Measurements from ENCODE around the gene NTRK1. TPM values are rescaled to one million over a fixed set of nuclear protein-coding genes. Genes with fewer than 3 reads are reported as not detected.

Gene NTRK1
- total RNA-seq, 1 experiment from 2014 or later = 0.24 TPM

DNA sequence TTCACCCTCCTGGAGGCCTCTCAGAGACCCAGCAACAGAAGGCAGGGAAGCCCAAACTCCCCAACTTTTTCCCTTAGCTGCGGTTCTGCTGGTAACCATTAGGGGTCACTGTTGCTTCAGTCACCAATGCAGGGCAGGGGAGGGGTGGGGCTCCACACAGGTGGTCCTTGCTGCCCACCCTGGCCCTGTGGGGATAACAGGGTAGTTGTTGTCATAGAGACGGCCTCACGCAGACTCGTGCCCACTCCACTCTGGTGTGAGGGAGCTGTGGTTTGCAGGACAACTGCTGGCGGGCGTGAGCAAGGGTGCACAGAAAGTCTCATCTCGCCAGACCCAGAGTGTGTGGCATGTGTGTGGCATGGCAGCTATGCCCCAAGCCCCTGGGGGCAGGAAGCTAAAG lies 21.7 kb upstream of the NTRK1 start:
- H3K56ac ChIP-seq (ENCODE audit: insufficient read length, low read depth, low read length) = no peak overlapping the region
- H3K4me2 ChIP-seq (ENCODE audit: insufficient read depth, insufficient read length, low read length) = no peak overlapping the region
- peaks cover 6 to 16% of the 10 kb centered on the region in 2 experiments for H3K4me1 Mint-ChIP-seq
- no peak overlapping the region for H3K14ac ChIP-seq (ENCODE audit: insufficient read depth, low read length)
- no peak overlapping the region for H2BK5ac ChIP-seq (ENCODE audit: insufficient read length, low read length)
- no peak overlapping the region for H2BK15ac ChIP-seq (ENCODE audit: low read depth, low read length)
- no peak overlapping the region for H3K4me3 Mint-ChIP-seq
- H3K9ac ChIP-seq (ENCODE audit: extremely low read depth, insufficient read length, low read length) = no peak overlapping the region
- no peak overlapping the region for H3K27ac ChIP-seq (ENCODE audit: insufficient read length, low read depth, low read length)
- H3K27me3 Mint-ChIP-seq (ENCODE audit: low read depth) = peaks cover 86% of the 10 kb centered on the region
- H3K4ac ChIP-seq (ENCODE audit: low read depth, low read length) = no peak overlapping the region
- no peak overlapping the region for H2BK120ac ChIP-seq (ENCODE audit: low read depth, low read length, poor library complexity, severe bottlenecking)
- no peak overlapping the region for H3T11ph ChIP-seq (ENCODE audit: low read length)
- H3K27me3 ChIP-seq (ENCODE audit: insufficient read depth, low read length) = peaks cover 14% of the 10 kb centered on the region; the same call in 1 of the 2 replicates
- H3K36me3 Mint-ChIP-seq (ENCODE audit: insufficient read depth in 1 of 3, low read depth in 3 of 3) = no peaks in the 10 kb centered on the region
- no peak overlapping the region for H4K8ac ChIP-seq (replicated peaks; ENCODE audit: insufficient read length, low read depth, low read length)
- H3K79me1 ChIP-seq (ENCODE audit: insufficient read depth, low read depth, low read length, poor library complexity, severe bottlenecking) = no peaks in the 10 kb centered on the region
- no peak overlapping the region for H2AK5ac ChIP-seq (ENCODE audit: insufficient read length, low read length)
- H2AFZ ChIP-seq (ENCODE audit: low read length) = no peak overlapping the region
- peaks cover 2% of the 10 kb centered on the region for H3K23me2 ChIP-seq (ENCODE audit: insufficient read length, low read depth, low read length, poor library complexity, severe bottlenecking)
- no peaks in the 10 kb centered on the region for H4K20me1 ChIP-seq (ENCODE audit: control insufficient read depth, insufficient read depth, insufficient read length)
- H3K79me2 ChIP-seq (ENCODE audit: insufficient read depth, low read length) = no peaks in the 10 kb centered on the region
- H2BK20ac ChIP-seq (ENCODE audit: low read depth, low read length, poor library complexity, severe bottlenecking) = no peak overlapping the region
- no CpG with 5 or more reads among the region's 7 CpGs for WGBS (ENCODE audit: extremely low coverage, insufficient read length, low lambda C conversion rate)
- no peak overlapping the region for H3K18ac ChIP-seq (ENCODE audit: insufficient read length, low read depth, low read length)
- peak; percentile 66 for DNase-seq
- H3K9me3 Mint-ChIP-seq = no peaks in the 10 kb centered on the region; a peak in 1 of 5 replicates
- no peak overlapping the region for H4K91ac ChIP-seq (ENCODE audit: insufficient read length, low read depth, low read length)
- no peaks in the 10 kb centered on the region for H3K4me1 ChIP-seq (ENCODE audit: insufficient read depth, low read length)
- H3K27ac Mint-ChIP-seq = no peak overlapping the region
- TF ChIP-seq, protein P1, sequence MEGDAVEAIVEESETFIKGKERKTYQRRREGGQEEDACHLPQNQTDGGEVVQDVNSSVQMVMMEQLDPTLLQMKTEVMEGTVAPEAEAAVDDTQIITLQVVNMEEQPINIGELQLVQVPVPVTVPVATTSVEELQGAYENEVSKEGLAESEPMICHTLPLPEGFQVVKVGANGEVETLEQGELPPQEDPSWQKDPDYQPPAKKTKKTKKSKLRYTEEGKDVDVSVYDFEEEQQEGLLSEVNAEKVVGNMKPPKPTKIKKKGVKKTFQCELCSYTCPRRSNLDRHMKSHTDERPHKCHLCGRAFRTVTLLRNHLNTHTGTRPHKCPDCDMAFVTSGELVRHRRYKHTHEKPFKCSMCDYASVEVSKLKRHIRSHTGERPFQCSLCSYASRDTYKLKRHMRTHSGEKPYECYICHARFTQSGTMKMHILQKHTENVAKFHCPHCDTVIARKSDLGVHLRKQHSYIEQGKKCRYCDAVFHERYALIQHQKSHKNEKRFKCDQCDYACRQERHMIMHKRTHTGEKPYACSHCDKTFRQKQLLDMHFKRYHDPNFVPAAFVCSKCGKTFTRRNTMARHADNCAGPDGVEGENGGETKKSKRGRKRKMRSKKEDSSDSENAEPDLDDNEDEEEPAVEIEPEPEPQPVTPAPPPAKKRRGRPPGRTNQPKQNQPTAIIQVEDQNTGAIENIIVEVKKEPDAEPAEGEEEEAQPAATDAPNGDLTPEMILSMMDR (conservative IDR thresholded peaks at IDR 0.05) = peak; percentile 88
- no peak overlapping the region for H4K5ac ChIP-seq (ENCODE audit: insufficient read length, low read depth, low read length)
- no peak overlapping the region for H3K23ac ChIP-seq (ENCODE audit: insufficient read length, low read depth, low read length)
- no peaks in the 10 kb centered on the region for H3K9me3 ChIP-seq (ENCODE audit: control insufficient read depth, low read depth, low read length)
- H2BK12ac ChIP-seq (ENCODE audit: insufficient read length, low read depth, low read length) = no peak overlapping the region

Measured in H9 (cell line).